H1 (cell line): ENCODE measurements around the gene RAD9A. TPM values are rescaled to one million over a fixed set of nuclear protein-coding genes. Genes with fewer than 3 reads are reported as not detected.

Source experiments
- CHD1 ChIP-seq: IDR thresholded peaks from 2 replicates; pipeline ENCODE4 v1.6.1; 2012; ENCODE audit warnings: low read depth, low read length, improper control_type of control experiment
- CHD2 ChIP-seq: IDR thresholded peaks from 2 replicates; pipeline ENCODE4 v1.6.1; 2012; ENCODE audit warnings: low read length, improper control_type of control experiment
- CTBP2 ChIP-seq: IDR thresholded peaks from 2 replicates; pipeline ENCODE4 v1.7.0; 2011; ENCODE audit warnings: borderline replicate concordance, mild to moderate bottlenecking, moderate library complexity, mixed read lengths, low read length; ENCODE audit not compliant: insufficient read depth, insufficient read length
- NANOG ChIP-seq: IDR thresholded peaks from 2 replicates; pipeline ENCODE4 v1.6.1; 2011; ENCODE audit warnings: low read length, low read depth, mild to moderate bottlenecking, inconsistent platforms; ENCODE audit not compliant: insufficient read depth, poor library complexity, severe bottlenecking
- POLR2A ChIP-seq, 2 experiments: IDR thresholded peaks; 1 replicate in 1 of 2; 2 replicates in 1 of 2; pipeline ENCODE4 v1.6.1; 2011; ENCODE audit warnings: low read depth in 2 of 2, low read length in 2 of 2, mild to moderate bottlenecking in 2 of 2; ENCODE audit errors: control extremely low read depth in 1 of 2
- POU5F1 ChIP-seq: IDR thresholded peaks from 2 replicates; pipeline ENCODE4 v1.6.1; 2011; ENCODE audit warnings: low read depth, mild to moderate bottlenecking, low read length, moderate library complexity
- RNF2 ChIP-seq: fragments of 200-900, 300-1000 bp; sonication (generic); IDR thresholded peaks from 2 replicates; pipeline ENCODE4 v1.7.1; 2016; ENCODE audit warnings: borderline replicate concordance, low read depth, mild to moderate bottlenecking, antibody characterized with exemption, low read length; ENCODE audit not compliant: poor library complexity, severe bottlenecking; ENCODE audit errors: missing control alignments
- SP1 ChIP-seq: IDR thresholded peaks from 2 replicates; pipeline ENCODE4 v1.6.1; 2011; ENCODE audit warnings: low read depth, low read length
- TCF12 ChIP-seq: IDR thresholded peaks from 2 replicates; pipeline ENCODE4 v1.6.1; 2011; ENCODE audit warnings: low read depth, mild to moderate bottlenecking, low read length
- polyA plus RNA-seq, 7 experiments: library from polyadenylated mRNA; depleted of rRNA in 3 of 7; stranded (reverse) in 5 of 7; unstranded in 2 of 7; fragments of >200 nt in 5 of 7; fragments of 200-250 nt in 2 of 7; gene quantifications; 1 replicate in 5 of 7; 2 replicates in 1 of 7; 4 replicates in 1 of 7; pipeline versions ENCODE4 v1.2.1 to v1.2.3, GENCODE V29; 2011 to 2013; ENCODE audit warnings: missing spikeins in 2 of 7, mixed read lengths in 2 of 7
- total RNA-seq: library from RNA; stranded (reverse); fragmentation: NEBNext Ultra II Directional; extraction: Animal tissue kit (Norgen Biotek cat#: 25700); gene quantifications from 2 replicates; pipeline ENCODE4 v1.2.1, GENCODE V29; 2021

Gene RAD9A
- total and polyA plus RNA-seq, 2 of the 8 experiments (the other 6 are each of a cell fraction or from before 2014, with no cell fraction given), result 22.2 to 25.5 TPM

- TF ChIP-seq CTBP2 (no peak), POLR2A (IDR thresholded peaks at IDR 0.05; ENCODE audit: control extremely low read depth in 1 of 2, low read depth in 2 of 2, low read length in 2 of 2) (no peak), TCF12 (no peak), RNF2 (no peak), SP1 (no peak), POU5F1 (no peak), NANOG (no peak), CHD2 (no peak), CHD1 (no peak)
These were observed 12.4 kb upstream of the RAD9A start (continued) for GRCh38 chr11:67379061-67380058.
